ENCODE measurements around the gene CPN1.
"Not testable (repeated sequence)": the region's sequence is repeated elsewhere in the genome, so short reads cannot be mapped to it uniquely, and the experiment has no call there.

The CPN1 gene

GRCh38 chr10:100021322-100021721, 60.3 kb downstream of the CPN1 start:
- DNase-seq, result no peak

GRCh38 chr10:100020886-100021253, 60.8 kb downstream of the CPN1 start:
- DNase-seq, result no peak

- no peak for DNase-seq
Measured at GRCh38 chr10:100020142-100020885, 61.4 kb downstream of the CPN1 start.

GRCh38 chr10:100019787-100020141, 61.9 kb downstream of the CPN1 start:
- DNase-seq, result no peak

GRCh38 chr10:100014071-100014762, 67.5 kb downstream of the CPN1 start:
- no peak for DNase-seq

- DNase-seq, result no peak
Measured at GRCh38 chr10:100013621-100014020, 68.0 kb downstream of the CPN1 start.

DNA sequence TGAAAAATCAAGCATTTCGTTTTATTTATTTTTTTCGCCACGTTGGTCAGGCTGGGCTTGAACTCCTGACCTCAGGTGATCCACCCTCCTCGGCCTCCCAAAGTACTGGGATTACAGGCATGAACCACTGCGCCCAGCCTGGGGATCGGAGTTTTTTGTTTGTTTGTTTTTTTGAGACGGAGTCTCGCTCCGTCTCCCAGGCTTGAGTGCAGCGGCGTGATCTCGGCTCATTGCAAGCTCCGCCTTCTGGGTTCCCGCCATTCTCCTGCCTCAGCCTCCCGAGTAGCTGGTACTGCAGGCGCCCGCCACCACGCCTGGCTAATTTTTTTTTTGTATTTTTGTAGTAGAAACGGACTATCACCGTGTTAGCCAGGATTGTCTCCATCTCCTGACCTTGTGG, 69.8 kb downstream of the CPN1 start:
- not testable (repeated sequence) for DNase-seq

DNA sequence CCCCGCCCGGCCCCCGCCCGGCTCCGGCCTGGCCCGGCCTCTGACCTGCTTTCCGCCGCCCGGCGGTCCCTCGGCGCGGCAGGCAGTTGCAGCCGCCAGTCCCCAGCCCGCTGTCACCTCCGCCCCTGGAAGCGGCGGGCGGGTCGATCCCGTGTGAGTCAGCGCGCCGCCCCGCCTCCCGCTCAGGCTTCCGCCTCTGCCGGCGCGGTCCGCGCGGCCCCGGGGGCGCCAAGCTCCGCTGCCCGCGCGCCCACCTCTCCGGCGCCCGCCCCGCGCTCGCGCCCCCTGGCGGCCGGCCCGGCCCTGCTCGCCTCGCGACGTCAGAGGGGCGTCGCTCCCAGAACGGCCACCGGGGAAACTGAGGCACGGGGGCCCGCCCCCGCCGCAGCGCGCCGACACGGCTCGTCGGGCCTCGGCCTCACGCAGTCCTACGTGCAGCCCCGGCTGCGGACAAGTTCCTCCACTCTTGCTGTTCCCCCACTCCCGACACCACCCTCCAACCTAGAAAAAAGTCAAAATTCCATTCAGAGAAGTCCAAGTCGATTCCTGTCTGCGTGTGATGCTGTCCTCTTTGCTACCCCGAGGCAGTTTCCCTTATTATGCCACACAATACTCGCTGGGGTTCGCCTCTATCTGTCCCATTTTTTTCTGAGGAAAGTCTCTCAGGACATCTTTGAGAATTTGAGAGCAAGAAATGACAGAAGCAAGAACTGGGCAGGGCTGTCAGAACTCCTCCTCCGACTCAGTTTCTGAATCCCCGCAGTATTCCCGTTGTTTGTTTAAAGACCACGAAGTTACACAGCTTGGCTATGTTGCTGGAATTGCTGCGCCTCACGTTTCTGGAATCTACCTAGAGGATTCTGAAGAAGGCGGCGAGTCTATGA, 71.6 kb downstream of the CPN1 start, which contains the start of gene DNMBP:
DNMBP (minus strand) TSS at position 155 of the 884 bp plus-strand sequence. CDS start 37,823 bp downstream, outside the sequence.
- DNase-seq, result peak; percentile 86

DNA sequence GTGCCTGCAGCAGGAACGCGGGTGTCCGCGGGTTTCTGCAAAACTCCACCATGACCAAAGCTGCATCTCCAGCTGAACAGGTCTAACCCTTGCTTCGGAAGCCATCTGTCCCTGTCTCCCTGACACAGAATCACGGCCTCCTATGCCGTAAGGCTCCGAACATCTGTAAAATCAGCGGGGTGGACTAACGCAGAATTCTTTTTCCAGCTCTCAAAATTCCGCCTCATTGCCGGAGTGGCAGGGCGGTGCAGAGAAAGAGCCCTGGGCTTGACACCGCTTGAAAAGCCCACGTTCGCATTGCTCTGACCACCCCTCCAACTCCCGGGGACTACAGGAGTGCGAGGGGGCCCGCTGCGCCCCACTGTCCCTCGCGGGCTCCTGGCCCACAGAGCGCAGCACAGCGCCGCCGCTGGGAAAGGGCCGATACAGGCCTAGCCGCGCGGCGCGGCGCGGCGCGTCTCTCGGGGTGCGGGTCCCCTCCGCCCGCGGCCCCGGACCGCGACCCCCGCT, 72.3 kb downstream of the CPN1 start:
- DNase-seq, result no peak

- no peak for DNase-seq
Measured at GRCh38 chr10:100008708-100009282, 72.9 kb downstream of the CPN1 start.

DNA sequence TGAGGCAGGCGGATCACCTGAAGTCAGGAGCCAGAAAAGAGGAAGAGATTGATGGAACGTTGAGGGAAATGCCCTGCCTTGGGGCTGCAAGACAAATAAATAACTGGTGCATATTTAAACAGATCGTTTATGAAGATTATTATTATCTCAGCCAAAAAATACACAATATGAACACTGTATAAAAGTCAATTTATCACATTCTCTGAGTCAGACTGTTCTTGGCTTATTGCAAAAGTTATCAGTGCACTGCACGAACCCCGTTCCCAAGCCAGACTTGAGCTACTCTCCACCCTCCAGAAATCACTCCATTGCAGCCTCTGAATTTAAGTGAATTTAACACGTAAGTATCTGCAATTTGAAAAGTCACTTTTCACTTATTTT, 73.5 kb downstream of the CPN1 start:
- DNase-seq, result peak; percentile 37

DNA sequence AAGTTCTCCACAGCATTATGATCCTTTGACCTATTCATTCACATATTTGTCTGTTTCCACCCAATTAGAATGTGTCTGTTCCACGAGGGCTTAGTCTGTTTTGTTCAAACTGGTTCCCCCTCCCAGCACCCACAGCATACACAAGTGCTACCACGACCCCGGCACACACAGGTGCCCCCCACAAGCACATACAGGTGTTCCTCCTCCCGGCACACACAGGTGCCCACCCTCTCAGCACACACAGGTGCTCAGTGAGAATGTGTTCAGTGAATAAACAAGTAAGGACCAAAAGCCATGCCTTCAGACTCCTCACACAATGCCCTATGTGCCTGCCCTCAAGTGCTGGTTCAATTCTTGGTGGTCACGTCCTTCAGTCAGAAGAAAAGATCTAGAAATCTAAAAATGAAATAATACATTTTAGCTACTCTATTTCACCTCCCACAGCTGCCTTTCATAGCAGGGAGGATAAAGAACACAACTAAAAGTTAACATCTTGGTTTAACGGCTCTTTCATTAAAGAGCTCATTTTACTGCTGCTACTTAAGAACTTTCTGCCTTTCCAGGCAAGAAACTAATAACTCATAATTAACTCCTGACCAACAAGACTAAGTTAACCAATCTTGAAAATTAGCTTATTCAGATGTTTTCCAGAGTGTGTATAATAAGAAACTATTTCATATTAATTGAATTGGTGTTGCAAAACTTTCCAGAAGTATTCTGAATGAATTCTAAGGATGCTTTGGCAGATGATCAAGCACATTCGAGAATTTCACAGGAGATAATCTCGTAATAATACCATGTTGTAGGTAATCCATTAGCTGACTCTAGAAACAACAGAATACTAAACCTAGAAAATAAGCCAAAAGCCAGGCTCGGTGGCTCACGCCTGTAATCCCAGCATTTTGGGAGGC, 74.2 kb downstream of the CPN1 start:
- DNase-seq, result peak; percentile 42

DNA sequence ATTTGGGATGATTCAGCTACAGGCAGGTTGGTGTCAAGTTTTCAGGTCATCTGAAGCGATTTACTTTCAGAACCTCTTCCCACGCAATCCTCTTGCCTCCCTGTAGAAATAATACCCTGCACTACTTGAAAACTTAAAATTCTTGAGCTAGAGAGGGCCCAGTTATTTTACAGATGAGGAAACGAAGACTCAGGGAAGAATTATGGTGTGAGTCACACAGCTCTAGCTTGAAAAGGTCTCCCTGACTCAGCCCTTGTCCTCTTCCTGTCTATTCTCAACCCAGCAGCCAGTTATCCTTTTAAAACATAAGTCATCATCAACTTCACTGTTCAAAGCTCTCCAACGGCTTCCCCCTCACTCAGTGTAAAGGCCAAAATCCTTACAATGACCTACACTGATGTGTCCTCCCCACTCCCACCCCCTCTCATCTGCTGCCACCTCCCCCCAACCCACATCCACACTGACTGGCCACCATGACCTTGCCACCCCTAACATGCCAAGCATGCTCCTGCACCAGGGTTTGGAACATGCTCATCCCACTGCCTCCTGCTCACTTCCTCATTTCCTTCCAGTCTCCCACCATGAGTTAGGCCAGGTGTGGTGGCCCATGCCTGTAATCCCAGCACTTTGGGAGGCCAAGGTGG, 75.3 kb downstream of the CPN1 start:
- peak; percentile 94 for DNase-seq

DNA sequence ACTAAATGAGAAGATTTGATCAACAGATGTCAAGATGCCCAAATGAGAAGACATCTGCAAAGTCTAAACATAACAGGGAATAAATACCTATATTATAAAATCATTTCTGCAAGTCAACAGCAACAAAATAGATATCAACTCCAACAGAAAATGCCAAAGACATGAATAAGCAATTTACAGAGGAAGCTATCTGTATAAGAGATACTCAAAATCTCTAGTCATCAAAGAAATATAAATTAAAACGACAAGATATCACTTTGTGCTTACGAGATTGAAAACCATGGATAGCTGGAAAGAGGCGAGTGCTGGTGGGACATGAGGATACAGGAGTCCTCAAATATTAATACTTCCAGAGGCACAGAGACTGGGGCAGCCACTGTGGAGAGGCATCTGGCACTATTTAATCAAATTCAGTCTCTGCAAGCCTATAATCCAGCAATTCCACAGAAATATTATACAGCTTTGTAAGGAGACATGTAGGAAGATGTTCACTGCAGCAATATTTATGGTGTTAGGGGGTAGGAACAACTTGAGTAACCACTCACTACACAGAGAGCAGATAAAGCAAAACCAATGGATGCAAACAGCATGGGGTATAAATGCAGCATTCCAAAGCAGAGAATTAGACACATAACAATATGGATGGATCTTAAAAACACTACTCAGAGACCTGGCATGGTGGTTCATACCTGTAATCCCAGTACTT, 76.7 kb downstream of the CPN1 start:
- DNase-seq, result no peak

- DNase-seq, result no peak
Measured at GRCh38 chr10:100000109-100000644, 81.5 kb downstream of the CPN1 start.

DNA sequence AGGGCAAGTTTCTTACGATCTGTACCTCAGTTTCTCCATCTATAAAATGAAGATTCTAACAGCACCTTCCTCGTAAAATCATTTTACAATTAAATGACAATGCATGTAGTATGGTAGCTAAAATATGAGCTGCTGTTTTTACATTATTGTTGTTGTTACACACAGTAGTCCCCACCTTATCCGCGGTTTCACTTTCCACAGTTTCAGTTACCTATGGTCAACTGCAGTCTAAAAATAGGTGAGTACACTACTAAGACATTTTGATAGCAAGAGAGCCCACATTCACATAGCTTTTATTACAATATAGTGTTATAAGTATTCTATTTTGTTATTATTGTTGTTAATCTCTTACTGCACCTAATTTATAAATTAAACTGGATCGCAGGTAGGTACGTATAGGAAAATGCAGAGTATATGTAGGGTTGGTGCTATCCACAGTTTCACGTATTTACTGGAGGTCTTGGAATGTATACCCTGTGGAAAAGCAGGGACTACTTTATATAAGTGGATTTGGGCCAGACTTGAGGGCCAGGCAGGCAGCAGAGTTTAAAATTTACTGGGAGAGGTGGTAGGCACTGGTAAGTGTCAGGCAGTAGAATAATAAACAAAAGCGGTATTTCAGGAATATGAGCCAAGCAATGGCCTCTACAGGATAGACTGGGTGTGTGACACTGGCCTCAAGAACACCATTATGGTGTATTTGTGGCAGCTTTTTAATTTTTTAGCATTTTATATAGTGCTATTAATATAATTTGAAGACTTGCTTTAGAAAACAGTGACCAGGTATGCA, 82.2 kb downstream of the CPN1 start:
- no peak for DNase-seq

GRCh38 chr10:99998889-99999288, 82.8 kb downstream of the CPN1 start:
- DNase-seq, result no peak

- peak; percentile 50 for DNase-seq
Measured at GRCh38 chr10:99996671-99997648, 84.7 kb downstream of the CPN1 start.
